Right cardiac atrium (tissue), 5 donors: ENCODE measurements around the gene HSD17B1. TPM values are rescaled to one million over a fixed set of nuclear protein-coding genes. Genes with fewer than 3 reads are reported as not detected.

Source experiments
- ATAC-seq, 2 donors: fragments of 200-7000 bp; cut with Tn5 transposase; one replicate each; pipeline versions ENCODE4 v1.8.0 to v1.9.1; 2020; ENCODE audit warnings: moderate library complexity in 2 of 2, mild to moderate bottlenecking in 1 of 2
- DNase-seq, 3 donors: peaks; one replicate each; pipeline ENCODE4 v3.0.0-alpha.2; 2020
- H3K27ac ChIP-seq: one replicate; pipeline ENCODE4 v1.5.1; 2013; ENCODE audit warnings: mild to moderate bottlenecking, low read length, control low read depth, moderate library complexity
- H3K27me3 ChIP-seq: one replicate; pipeline ENCODE4 v1.6.1; 2013; ENCODE audit not compliant: control insufficient read depth, insufficient read depth
- H3K4me1 ChIP-seq: one replicate; pipeline ENCODE4 v1.6.1; 2013; ENCODE audit warnings: low read length; ENCODE audit not compliant: control insufficient read depth, insufficient read depth
- H3K4me3 ChIP-seq: one replicate; pipeline ENCODE4 v1.5.1; 2013; ENCODE audit warnings: low read length, control low read depth
- H3K9me3 ChIP-seq: one replicate; pipeline ENCODE4 v1.6.1; 2013; ENCODE audit warnings: low read length; ENCODE audit not compliant: control insufficient read depth
- WGBS: extraction: QIAGEN DNeasy Blood & Tissue Kit; methylation state at CpG from one replicate; pipeline ENCODE4 v1.1.7; 2013; 5-methylcytosine and 5-hydroxymethylcytosine counted together
- intact Hi-C, 4 donors: fragments of 100-400 bp; cut with DNase I; formaldehyde crosslinking; loops; one replicate each; pipeline versions ENCODE4 v1.11.0 to v1.14.0; 2022 to 2023
- polyA plus RNA-seq: library from polyadenylated mRNA; stranded (reverse); fragments of 200-250 nt; gene quantifications from one replicate; pipeline ENCODE4 v1.2.3, GENCODE V29; 2013
- total RNA-seq, 4 donors: library from RNA; stranded (reverse); fragmentation: NEBNext Ultra II Directional; extraction: Animal tissue kit (Norgen Biotek cat#: 25700); gene quantifications; one replicate each; pipeline ENCODE4 v1.2.1, GENCODE V29; 2021
- donor health status: healthy with polysubstance abuse.
- donor health status: DM: no; HTN: yes; CAD: no.
- donor health status: DM: no; HTN: no; CAD: no.
- donor health status: DM: no; HTN: yes; CAD: no; lungs with severe emphysema.
- donor health status: DM: yes; HTN: yes; CAD: no.

The HSD17B1 gene
- total and polyA plus RNA-seq, 5 donors = 1.2 to 2.5 (median 1.5) TPM

DNA sequence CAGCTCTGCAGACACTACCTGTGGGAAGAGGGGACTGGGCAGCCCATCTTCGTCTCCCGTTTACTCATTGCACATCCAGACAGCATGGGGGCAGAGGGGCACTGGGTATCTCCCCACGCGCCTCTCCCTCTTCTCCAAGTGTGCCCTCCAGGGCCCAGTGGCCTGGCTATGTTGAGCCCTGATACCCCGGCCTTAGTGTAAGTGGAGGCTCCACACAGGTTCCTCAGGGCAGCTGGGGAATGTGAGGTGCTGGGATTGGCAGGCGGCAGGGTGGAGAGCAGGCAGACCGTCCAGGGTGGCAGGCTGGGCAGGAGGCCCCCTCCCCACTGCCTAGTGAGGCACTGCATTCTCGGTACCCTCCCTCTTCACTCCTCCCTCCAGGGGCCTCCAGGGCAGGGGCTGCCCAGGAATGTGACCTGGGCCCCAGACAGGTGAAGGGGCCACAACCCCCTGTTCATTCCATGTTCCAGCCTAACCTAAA is 29.9 kb upstream of the HSD17B1 start:
- Histone ChIP-seq H3K9me3 (no peaks in the 10 kb centered on the region), H3K4me3 (no peak overlapping the region), H3K4me1 (peaks cover 35% of the 10 kb centered on the region), H3K27ac (peak overlapping the region; percentile 99), H3K27me3 (no peaks in the 10 kb centered on the region)
- intact Hi-C loops = loop anchor here in 1 of 4 donors (10.0 kb wide), 1 partner anchor 88 kb away; no protein-coding TSS in a partner anchor
- DNase-seq (peak in 1 of 3 donors; percentile 56), ATAC-seq (no peak)
- WGBS = 86% methylated on average over 8 of the region's 8 CpGs

DNA sequence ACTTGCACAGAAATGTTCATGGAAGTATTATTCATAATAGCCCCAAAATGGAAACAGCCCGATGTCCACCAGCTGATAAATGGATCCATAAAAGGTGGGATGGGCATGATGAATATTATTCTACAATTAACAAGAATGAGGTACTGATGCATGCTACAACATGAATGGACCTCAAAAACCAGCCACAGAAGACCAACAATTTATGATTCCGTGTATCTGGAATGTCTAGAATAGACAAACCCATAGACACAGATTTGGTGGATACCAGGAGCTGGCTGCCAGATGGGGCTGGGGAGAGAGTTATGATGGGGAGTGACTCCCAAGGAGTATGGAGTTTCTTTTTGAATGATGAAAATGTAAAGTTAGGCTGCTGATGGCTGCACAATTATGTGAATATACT is 27.5 kb upstream of the HSD17B1 start:
- DNase-seq (no peak), ATAC-seq (no peak)
- WGBS = 73% methylated on average over 2 of the region's 2 CpGs
- Histone ChIP-seq H3K27me3 (no peaks in the 10 kb centered on the region), H3K4me1 (peaks cover 16% of the 10 kb centered on the region), H3K4me3 (no peak overlapping the region), H3K9me3 (no peaks in the 10 kb centered on the region), H3K27ac (no peak overlapping the region)
- intact Hi-C loops = loop anchor here in 2 of 4 donors (5.0 to 10.0 kb wide), 2 partner anchors 90 to 203 kb away; no protein-coding TSS in a partner anchor

DNA sequence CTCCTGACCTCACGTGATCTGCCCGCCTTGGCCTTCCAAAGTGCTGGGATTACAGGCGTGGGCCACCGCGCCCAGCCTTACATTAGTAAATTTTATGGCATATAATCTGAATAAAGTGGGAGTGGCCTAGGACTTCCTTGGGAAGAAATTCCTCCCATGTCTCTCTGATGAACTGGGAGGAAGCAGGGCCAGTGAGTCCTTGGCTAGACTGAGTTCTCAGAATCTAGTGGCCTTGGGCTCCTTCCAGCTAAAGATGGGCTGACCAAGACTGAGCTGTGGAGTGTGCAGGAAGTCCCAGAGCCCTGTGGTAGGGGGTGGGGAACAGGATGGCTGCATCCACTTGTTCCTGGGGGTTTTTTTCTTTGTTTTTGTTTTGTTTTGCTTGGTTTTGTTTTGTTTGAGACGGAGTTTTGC is 26.7 kb upstream of the HSD17B1 start:
- ATAC-seq = peak; percentile 64 to 76
- H3K4me3 ChIP-seq = no peak overlapping the region
- no peaks in the 10 kb centered on the region for H3K9me3 ChIP-seq
- peak in 2 of 3 donors; percentile 72 to 74 for DNase-seq
- no peaks in the 10 kb centered on the region for H3K27me3 ChIP-seq
- H3K27ac ChIP-seq = peak overlapping the region; percentile 25
- peaks cover 10% of the 10 kb centered on the region for H3K4me1 ChIP-seq
- 54% methylated on average over 6 of the region's 6 CpGs for WGBS
- intact Hi-C loops = loop anchor here in 2 of 4 donors (5.0 to 10.0 kb wide), 2 partner anchors 91 to 204 kb away; no protein-coding TSS in a partner anchor

DNA sequence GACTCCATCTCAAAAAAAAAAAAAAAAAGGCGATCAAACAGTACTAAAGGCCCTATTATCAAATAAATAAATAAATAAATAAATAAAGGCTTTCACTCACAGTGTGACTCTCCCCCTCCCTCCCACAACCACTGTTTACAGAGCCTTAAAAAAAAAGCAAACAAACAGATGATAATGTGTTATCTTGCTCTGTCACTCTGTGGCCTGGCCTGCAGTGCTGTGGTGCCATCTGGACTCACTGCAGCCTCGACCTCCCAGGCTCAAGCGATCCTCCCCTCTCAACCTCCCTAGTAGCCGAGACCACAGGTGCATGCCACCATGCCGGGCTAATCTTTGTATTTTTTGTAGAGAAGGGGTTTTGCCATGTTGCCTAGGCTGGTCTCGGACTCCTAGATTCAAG is 24.8 kb upstream of the HSD17B1 start:
- WGBS = 93% methylated on average over 6 of the region's 6 CpGs
- intact Hi-C loops = loop anchor here in 2 of 4 donors (5.0 to 10.0 kb wide), 2 partner anchors 93 to 206 kb away; no protein-coding TSS in a partner anchor
- DNase-seq = peak in 1 of 3 donors; percentile 24

DNA sequence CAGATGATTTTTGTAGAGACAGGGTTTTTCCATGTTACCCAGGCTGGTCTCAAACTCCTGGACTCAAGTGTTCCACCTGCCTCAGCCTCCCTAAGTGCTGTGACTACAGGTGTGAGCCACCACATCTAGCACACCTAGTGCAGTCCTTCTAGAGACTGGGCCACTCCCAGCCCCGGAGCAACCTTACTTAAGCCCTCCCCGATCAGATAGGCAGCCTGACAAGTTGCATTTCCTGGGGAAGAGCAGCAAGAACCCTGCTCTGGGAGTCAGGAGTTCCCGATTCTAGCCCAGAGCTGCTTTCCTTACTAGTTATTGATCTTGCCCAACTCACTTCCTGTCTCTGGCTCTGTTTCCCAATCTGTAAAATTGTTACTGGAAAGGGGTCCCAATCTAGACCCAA is 23.7 kb upstream of the HSD17B1 start:
- intact Hi-C loops = loop anchor here in 2 of 4 donors (5.0 to 10.0 kb wide), 2 partner anchors 94 to 207 kb away; no protein-coding TSS in a partner anchor
- WGBS = 62% methylated on average over 3 of the region's 3 CpGs

More for the DNA sequence above, 24.8 kb upstream of the HSD17B1 start:
- no peak for ATAC-seq
- no peak overlapping the region for H3K27ac ChIP-seq
- no peak overlapping the region for H3K4me3 ChIP-seq
- H3K9me3 ChIP-seq = no peaks in the 10 kb centered on the region
- H3K27me3 ChIP-seq = no peaks in the 10 kb centered on the region
- no peaks in the 10 kb centered on the region for H3K4me1 ChIP-seq

DNA sequence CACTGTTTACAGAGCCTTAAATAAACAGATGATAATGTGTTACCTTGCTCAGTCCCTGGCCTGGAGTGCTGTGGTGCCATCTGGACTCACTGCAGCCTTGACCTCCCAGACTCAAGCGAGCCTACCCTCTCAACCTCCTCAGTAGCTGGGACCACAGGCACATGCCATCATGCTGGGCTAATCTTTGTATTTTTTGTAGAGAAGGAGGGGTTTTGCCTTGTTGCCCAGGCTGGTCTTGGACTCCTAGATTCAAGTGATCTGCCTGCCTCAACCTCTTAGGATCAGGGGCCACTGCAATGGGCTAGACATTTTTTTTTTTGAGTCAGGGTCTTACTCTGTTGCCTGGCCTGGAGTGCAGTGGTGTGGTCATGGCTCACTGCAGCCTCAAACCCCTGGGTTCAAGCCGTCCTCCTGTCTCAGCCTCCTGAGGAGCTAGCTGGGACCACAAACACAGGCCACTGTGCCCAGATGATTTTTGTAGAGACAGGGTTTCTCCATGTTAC is 21.7 kb upstream of the HSD17B1 start:
- 95% methylated on average over 2 of the region's 2 CpGs for WGBS
- Histone ChIP-seq H3K9me3 (no peaks in the 10 kb centered on the region), H3K4me3 (no peak overlapping the region), H3K4me1 (peaks cover 7% of the 10 kb centered on the region), H3K27me3 (no peaks in the 10 kb centered on the region), H3K27ac (no peak overlapping the region)
- intact Hi-C loops = loop anchor here in 1 of 4 donors (5.0 kb wide), 1 partner anchor 224 kb away; no protein-coding TSS in a partner anchor
- peak in 1 of 3 donors; percentile 16 for DNase-seq
- ATAC-seq = no peak

More for the DNA sequence above, 23.7 kb upstream of the HSD17B1 start:
- H3K9me3 ChIP-seq = no peaks in the 10 kb centered on the region
- H3K4me1 ChIP-seq = no peaks in the 10 kb centered on the region
- no peaks in the 10 kb centered on the region for H3K27me3 ChIP-seq
- no peak for ATAC-seq
- H3K27ac ChIP-seq = no peak overlapping the region
- H3K4me3 ChIP-seq = no peak overlapping the region
- no peak for DNase-seq

DNA sequence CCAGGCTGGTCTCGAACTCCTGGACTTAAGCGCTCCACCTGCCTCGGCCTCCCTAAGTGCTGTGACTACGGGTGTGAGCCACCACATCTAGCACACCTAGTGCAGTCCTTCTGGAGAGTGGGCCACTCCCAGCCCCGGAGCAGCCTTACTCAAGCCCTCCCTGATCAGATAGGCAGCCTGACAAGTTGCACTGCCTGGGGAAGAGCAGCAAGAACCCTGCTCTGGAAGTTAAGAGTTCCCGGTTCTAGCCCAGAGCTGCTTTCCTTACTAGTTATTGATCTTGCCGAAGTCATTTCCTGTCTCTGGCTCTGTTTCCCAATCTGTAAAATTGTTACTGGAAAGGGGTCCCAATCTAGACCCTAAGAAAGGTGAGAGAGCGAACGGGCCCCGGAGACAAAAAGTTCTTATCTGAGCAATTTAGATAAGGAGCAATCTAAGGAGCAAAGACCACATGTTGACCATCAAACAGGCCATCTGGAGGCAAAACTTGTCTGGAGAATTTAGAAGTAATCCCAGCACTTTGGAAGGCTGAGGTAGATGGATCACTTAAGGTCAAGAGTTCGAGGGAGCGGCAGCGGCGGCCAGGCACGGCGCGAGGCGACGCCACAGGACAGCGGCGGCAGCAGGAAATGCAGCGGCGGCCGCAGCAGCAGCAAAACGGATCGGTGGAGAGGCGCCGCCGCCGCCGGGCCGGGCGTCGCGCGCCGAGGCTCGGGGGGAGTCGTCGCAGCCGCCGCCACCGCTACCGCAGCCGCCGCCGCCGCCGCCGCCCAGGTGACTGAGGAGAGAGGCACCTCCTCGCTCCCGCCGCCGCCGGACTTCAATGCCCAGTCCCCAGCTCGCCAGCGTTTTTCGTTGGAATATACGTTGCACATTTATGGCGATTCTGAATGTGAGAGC is 21.0 kb upstream of the HSD17B1 start:
- ATAC-seq = peak; percentile 23 to 25
- Histone ChIP-seq H3K9me3 (no peaks in the 10 kb centered on the region), H3K4me1 (peaks cover 7% of the 10 kb centered on the region), H3K27ac (peak overlapping the region; percentile 86), H3K4me3 (peak overlapping the region; percentile 71), H3K27me3 (no peaks in the 10 kb centered on the region)
- WGBS = 10% methylated on average over 60 of the region's 60 CpGs
- DNase-seq = peak; percentile 61 to 89 (median 88)
- intact Hi-C loops = loop anchor here in 1 of 4 donors (5.0 kb wide), 1 partner anchor 224 kb away; no protein-coding TSS in a partner anchor

DNA sequence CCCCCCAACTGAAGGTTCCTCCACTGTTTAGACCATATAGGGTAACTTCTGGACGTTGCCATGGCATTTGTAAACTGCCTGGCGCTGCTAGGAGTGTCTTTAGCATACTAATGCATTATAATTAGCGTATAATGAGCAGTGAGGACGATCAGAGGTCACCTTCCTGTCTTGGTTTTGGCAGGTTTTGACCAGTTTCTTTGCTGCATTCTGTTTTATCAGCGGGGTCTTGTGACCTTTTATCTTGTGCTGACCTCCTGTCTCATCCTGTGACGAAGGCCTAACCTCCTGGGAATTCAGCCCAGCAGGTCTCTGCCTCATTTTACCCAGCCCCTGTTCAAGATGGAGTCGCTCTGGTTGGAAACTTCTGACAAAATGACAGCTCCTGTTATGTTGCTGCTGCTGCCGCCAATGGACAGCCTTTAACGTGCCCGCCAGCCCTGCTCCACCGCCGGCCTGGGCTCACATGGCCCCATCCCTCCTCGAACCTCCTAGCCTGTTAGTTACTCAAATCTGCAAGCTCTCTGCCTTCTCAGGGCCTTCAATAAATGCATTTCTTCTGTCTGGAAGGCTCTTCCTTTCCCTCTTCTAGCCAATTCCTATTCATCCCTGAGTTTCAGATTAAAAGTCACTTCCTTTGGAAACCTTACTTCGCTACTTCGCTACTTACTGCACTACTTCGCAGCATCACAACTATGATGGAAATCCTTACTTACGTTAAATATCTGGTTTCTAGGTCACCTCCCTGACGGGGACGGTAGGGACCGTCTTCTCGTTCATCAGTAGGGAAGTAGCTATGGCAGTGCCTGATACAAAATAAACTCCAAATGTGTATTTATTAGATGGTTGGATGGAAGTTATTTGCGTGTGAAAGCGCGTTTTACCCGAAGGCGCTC is 17.3 kb upstream of the HSD17B1 start:
- H3K27me3 ChIP-seq = no peaks in the 10 kb centered on the region
- ATAC-seq (no peak), DNase-seq (peak; percentile 12 to 66 (median 63))
- peak overlapping the region; percentile 92 for H3K27ac ChIP-seq
- no peaks in the 10 kb centered on the region for H3K9me3 ChIP-seq
- 31% methylated on average over 26 of the region's 26 CpGs for WGBS
- peaks cover 7% of the 10 kb centered on the region for H3K4me1 ChIP-seq
- peak overlapping the region; percentile 88 for H3K4me3 ChIP-seq
- intact Hi-C loops = no loop called here

DNA sequence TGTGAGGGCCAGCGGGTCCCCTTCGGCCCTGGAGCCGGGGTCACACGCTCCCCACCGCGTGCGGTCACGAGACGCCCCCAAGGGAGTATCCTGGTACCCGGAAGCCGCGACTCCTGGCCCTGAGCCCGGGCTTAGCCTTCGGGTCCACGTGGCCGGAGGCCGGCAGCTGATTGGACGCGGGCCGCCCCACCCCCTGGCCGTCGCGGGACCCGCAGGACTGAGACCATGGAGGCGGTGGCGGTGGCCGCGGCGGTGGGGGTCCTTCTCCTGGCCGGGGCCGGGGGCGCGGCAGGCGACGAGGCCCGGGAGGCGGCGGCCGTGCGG is 16.7 kb upstream of the HSD17B1 start, which contains the start of gene NAGLU:
TSS of gene NAGLU (plus strand) at position 194 of the 324 bp plus-strand sequence. CDS start at position 226, 32 bp downstream.
- Histone ChIP-seq H3K4me1 (peaks cover 7% of the 10 kb centered on the region), H3K4me3 (peak within 1 kb of the TSS; percentile 88), H3K27ac (peak within 1 kb of the TSS; percentile 92), H3K27me3 (no peaks in the 10 kb centered on the region), H3K9me3 (no peaks in the 10 kb centered on the region)
- DNase-seq = peak; percentile 98 to 99 (median 99)
- intact Hi-C loops = no loop called here
- WGBS = under 1% methylated on average over 40 of the region's 40 CpGs
- peak; percentile 90 to 93 for ATAC-seq
